Measurements from ENCODE around the gene SPATA3.
"Not testable (repeated sequence)": the region's sequence is repeated elsewhere in the genome, so short reads cannot be mapped to it uniquely, and the experiment has no call there.

The SPATA3 gene

GRCh38 chr2:231018184-231018583, 22.3 kb downstream of the SPATA3 start:
- DNase-seq (ENCODE audit: extremely low read depth in 1 of 2, low read depth in 1 of 2): no peak

GRCh38 chr2:231025059-231025458, 29.1 kb downstream of the SPATA3 start:
- not testable (repeated sequence) for DNase-seq (ENCODE audit: extremely low read depth in 1 of 2, low read depth in 1 of 2)

- no peak for DNase-seq (ENCODE audit: extremely low read depth in 1 of 2, low read depth in 1 of 2)
These were observed 33.0 kb downstream of the SPATA3 start for GRCh38 chr2:231028889-231029288.

GRCh38 chr2:231029563-231029962, 33.6 kb downstream of the SPATA3 start:
- DNase-seq (ENCODE audit: extremely low read depth in 1 of 2, low read depth in 1 of 2): no peak

- DNase-seq (ENCODE audit: extremely low read depth in 1 of 2, low read depth in 1 of 2): no peak
These were observed 34.8 kb downstream of the SPATA3 start for GRCh38 chr2:231030725-231031124.

- DNase-seq (ENCODE audit: extremely low read depth in 1 of 2, low read depth in 1 of 2): no peak
These were observed 36.7 kb downstream of the SPATA3 start for GRCh38 chr2:231032575-231033140.

- DNase-seq (ENCODE audit: extremely low read depth in 1 of 2, low read depth in 1 of 2): no peak
These were observed 37.5 kb downstream of the SPATA3 start for GRCh38 chr2:231033147-231034132.

GRCh38 chr2:231034291-231034882, 38.5 kb downstream of the SPATA3 start:
- DNase-seq (ENCODE audit: extremely low read depth in 1 of 2, low read depth in 1 of 2): no peak

- DNase-seq (ENCODE audit: extremely low read depth in 1 of 2, low read depth in 1 of 2): no peak
These were observed 40.2 kb downstream of the SPATA3 start for GRCh38 chr2:231036131-231036530.

- no peak for DNase-seq (ENCODE audit: extremely low read depth in 1 of 2, low read depth in 1 of 2)
These were observed 40.7 kb downstream of the SPATA3 start for GRCh38 chr2:231036578-231037106.

- no peak for DNase-seq (ENCODE audit: extremely low read depth in 1 of 2, low read depth in 1 of 2)
These were observed 41.3 kb downstream of the SPATA3 start, which contains the start of gene C2orf72 for GRCh38 chr2:231037202-231037730. Gene C2orf72 (plus strand): TSS chr2:231037523. CDS start chr2:231037566, 43 bp downstream.

- no peak for DNase-seq (ENCODE audit: extremely low read depth in 1 of 2, low read depth in 1 of 2)
These were observed 42.0 kb downstream of the SPATA3 start for GRCh38 chr2:231037731-231038482.

- DNase-seq (ENCODE audit: extremely low read depth in 1 of 2, low read depth in 1 of 2): no peak
These were observed 42.8 kb downstream of the SPATA3 start for GRCh38 chr2:231038483-231039293.

GRCh38 chr2:231039294-231039664, 43.4 kb downstream of the SPATA3 start:
- DNase-seq (ENCODE audit: extremely low read depth in 1 of 2, low read depth in 1 of 2): no peak

GRCh38 chr2:231039821-231040364, 44.0 kb downstream of the SPATA3 start:
- DNase-seq (ENCODE audit: extremely low read depth in 1 of 2, low read depth in 1 of 2): no peak

- no peak for DNase-seq (ENCODE audit: extremely low read depth in 1 of 2, low read depth in 1 of 2)
These were observed 45.3 kb downstream of the SPATA3 start for GRCh38 chr2:231041061-231041689.

GRCh38 chr2:231043796-231044195, 47.9 kb downstream of the SPATA3 start:
- no peak for DNase-seq (ENCODE audit: extremely low read depth in 1 of 2, low read depth in 1 of 2)

GRCh38 chr2:231046916-231047273, 51.0 kb downstream of the SPATA3 start:
- no peak for DNase-seq (ENCODE audit: extremely low read depth in 1 of 2, low read depth in 1 of 2)
